ENCODE results near the gene RPS6KB2.

- TF ChIP-seq, protein P1, sequence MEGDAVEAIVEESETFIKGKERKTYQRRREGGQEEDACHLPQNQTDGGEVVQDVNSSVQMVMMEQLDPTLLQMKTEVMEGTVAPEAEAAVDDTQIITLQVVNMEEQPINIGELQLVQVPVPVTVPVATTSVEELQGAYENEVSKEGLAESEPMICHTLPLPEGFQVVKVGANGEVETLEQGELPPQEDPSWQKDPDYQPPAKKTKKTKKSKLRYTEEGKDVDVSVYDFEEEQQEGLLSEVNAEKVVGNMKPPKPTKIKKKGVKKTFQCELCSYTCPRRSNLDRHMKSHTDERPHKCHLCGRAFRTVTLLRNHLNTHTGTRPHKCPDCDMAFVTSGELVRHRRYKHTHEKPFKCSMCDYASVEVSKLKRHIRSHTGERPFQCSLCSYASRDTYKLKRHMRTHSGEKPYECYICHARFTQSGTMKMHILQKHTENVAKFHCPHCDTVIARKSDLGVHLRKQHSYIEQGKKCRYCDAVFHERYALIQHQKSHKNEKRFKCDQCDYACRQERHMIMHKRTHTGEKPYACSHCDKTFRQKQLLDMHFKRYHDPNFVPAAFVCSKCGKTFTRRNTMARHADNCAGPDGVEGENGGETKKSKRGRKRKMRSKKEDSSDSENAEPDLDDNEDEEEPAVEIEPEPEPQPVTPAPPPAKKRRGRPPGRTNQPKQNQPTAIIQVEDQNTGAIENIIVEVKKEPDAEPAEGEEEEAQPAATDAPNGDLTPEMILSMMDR (IDR thresholded peaks at IDR 0.05; ENCODE audit: low read length) = no peak
- TF ChIP-seq EZH2 (IDR thresholded peaks at IDR 0.05; ENCODE audit: borderline replicate concordance, low read length) = no peak
Measured at GRCh38 chr11:67465189-67465510, 36.9 kb downstream of the RPS6KB2 start.

Data from OCI-LY1 (cell line).